ENCODE results near the gene SFRP2. TPM values are rescaled to one million over a fixed set of nuclear protein-coding genes. Genes with fewer than 3 reads are reported as not detected.

SFRP2 gene
- total RNA-seq, 2 donors from 2014 or later: 11.9 to 12.5 TPM

DNA sequence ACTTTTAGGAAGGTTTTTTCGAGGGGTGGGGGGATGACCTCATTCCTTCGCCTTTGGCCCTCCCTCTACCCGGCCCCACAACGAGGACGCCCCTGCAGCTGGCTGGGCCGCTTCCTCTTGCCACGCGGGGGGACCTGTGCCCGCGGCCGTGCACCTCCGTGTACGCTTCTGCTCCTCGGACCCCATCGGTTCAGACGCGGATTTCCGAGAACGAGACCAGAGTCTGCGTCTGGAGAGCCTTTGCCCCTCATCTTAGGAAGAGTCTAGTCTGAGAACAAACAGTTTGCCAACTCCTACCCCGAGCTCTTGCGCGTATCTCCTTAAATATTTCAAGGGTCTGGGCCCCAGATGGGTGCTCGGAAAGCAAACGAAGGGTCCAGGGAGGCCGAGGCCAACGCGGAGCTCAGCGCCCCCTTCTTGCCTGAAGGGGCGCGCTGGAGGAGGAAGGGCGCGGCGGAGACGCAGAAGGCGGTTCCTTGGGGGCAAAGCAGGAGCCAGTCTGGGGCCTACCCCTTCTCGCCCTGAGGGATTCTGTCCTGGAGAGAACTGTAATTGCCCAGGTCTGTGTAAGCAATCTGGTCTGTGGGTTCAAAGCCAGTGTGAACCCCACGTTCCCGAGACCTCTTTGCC is 3.9 kb upstream of the SFRP2 start:
- H3K4me1 ChIP-seq: peaks cover 40% of the 10 kb centered on the region
- TF ChIP-seq, protein P1, sequence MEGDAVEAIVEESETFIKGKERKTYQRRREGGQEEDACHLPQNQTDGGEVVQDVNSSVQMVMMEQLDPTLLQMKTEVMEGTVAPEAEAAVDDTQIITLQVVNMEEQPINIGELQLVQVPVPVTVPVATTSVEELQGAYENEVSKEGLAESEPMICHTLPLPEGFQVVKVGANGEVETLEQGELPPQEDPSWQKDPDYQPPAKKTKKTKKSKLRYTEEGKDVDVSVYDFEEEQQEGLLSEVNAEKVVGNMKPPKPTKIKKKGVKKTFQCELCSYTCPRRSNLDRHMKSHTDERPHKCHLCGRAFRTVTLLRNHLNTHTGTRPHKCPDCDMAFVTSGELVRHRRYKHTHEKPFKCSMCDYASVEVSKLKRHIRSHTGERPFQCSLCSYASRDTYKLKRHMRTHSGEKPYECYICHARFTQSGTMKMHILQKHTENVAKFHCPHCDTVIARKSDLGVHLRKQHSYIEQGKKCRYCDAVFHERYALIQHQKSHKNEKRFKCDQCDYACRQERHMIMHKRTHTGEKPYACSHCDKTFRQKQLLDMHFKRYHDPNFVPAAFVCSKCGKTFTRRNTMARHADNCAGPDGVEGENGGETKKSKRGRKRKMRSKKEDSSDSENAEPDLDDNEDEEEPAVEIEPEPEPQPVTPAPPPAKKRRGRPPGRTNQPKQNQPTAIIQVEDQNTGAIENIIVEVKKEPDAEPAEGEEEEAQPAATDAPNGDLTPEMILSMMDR (IDR thresholded peaks at IDR 0.05): no peak
- TF ChIP-seq POLR2A (IDR thresholded peaks at IDR 0.05): no peak

GRCh38 chr4:153791746-153792617 is 3.1 kb upstream of the SFRP2 start:
- Histone ChIP-seq H3K36me3 (replicated peaks in 1 of 2; ENCODE audit: insufficient read depth in 1 of 2, low read depth in 2 of 2) (no peaks in the 10 kb centered on the region), H3K4me1 (peaks cover 40% of the 10 kb centered on the region), H3K27ac (no peak overlapping the region), H3K27me3 (peaks cover 5 to 32% of the 10 kb centered on the region in 2 donors), H3K9me3 (no peaks in the 10 kb centered on the region), H3K4me3 (no peak overlapping the region)
- intact Hi-C loops (cut with DNase I): no loop called here
- DNase-seq: peak; percentile 48 to 64 (median 59)
- no peak for TF ChIP-seq POLR2A (IDR thresholded peaks at IDR 0.05)
- TF ChIP-seq, protein P1 (IDR thresholded peaks at IDR 0.05): peak in 4 of 7 experiments; percentile 17 to 38 (median 29)
- WGBS, 2 donors: 8 to 13% methylated on average over 34 to 37 of the region's 37 CpGs
- ATAC-seq: peak; percentile 66

More for the DNA sequence above, 3.9 kb upstream of the SFRP2 start:
- no peak overlapping the region for H3K4me3 ChIP-seq
- peaks cover 5 to 32% of the 10 kb centered on the region in 2 donors for H3K27me3 ChIP-seq
- H3K27ac ChIP-seq: no peak overlapping the region
- H3K9me3 ChIP-seq: no peaks in the 10 kb centered on the region
- no peaks in the 10 kb centered on the region for H3K36me3 ChIP-seq (replicated peaks in 1 of 2; ENCODE audit: insufficient read depth in 1 of 2, low read depth in 2 of 2)
- 31 to 53% methylated on average over 31 to 39 of the region's 39 CpGs for WGBS, 2 donors
- no peak for ATAC-seq
- no peak for DNase-seq
- intact Hi-C loops (cut with DNase I): no loop called here

DNA sequence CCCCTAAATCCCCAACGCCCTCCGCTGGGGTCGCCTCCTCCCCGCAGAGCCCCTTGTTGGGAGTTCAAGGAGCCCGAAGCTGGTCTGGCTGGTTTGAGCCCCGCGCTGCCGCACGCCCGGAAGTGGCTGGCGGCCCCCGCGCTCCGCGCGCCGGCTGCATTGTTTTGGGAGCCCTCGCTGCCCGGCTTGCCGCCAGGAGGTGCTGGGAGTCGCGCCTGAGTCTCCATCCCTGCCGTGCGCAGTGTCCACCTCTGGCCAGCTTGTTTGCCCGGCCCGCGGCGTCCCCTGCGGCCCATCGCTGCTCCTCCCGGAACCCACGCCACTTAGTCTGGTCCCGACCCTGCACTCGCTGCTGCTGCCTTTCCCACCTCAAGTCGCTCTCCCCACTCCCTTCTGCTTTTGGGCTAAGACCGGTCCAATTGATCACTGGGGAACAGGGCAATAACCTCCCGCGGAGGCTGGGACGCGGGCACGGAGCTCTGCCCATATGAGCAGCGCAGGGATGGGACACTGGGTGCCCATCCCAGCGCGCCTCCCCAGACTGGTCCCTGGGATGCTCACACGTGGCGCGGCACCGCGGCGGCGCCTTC is 2.2 kb upstream of the SFRP2 start:
- TF ChIP-seq, protein P1 (IDR thresholded peaks at IDR 0.05): peak in 4 of 7 experiments; percentile 9 to 27 (median 24)
- no peak for TF ChIP-seq POLR2A (IDR thresholded peaks at IDR 0.05)
- Histone ChIP-seq H3K4me1 (peaks cover 40% of the 10 kb centered on the region), H3K4me3 (no peak overlapping the region), H3K27me3 (peaks cover 5 to 32% of the 10 kb centered on the region in 2 donors), H3K36me3 (replicated peaks in 1 of 2; ENCODE audit: insufficient read depth in 1 of 2, low read depth in 2 of 2) (no peaks in the 10 kb centered on the region), H3K9me3 (no peaks in the 10 kb centered on the region), H3K27ac (no peak overlapping the region)
- WGBS, 2 donors: 4 to 7% methylated on average over 36 to 50 of the region's 51 CpGs
- DNase-seq (peak; percentile 18 to 48 (median 34)), ATAC-seq (peak; percentile 40)
- intact Hi-C loops (cut with DNase I): no loop called here

GRCh38 chr4:153790500-153790865 is 1.6 kb upstream of the SFRP2 start:
- H3K9me3 ChIP-seq: no peaks in the 10 kb centered on the region
- no peak for TF ChIP-seq POLR2A (IDR thresholded peaks at IDR 0.05)
- TF ChIP-seq, protein P1 (IDR thresholded peaks at IDR 0.05): no peak
- no peak overlapping the region for H3K4me3 ChIP-seq
- WGBS, 2 donors: 25 to 57% methylated on average over 10 of the region's 10 CpGs
- no peak for ATAC-seq
- peaks cover 5 to 32% of the 10 kb centered on the region in 2 donors for H3K27me3 ChIP-seq
- DNase-seq: no peak
- H3K36me3 ChIP-seq (replicated peaks in 1 of 2; ENCODE audit: insufficient read depth in 1 of 2, low read depth in 2 of 2): no peaks in the 10 kb centered on the region
- no peak overlapping the region for H3K27ac ChIP-seq
- intact Hi-C loops (cut with DNase I): no loop called here
- H3K4me1 ChIP-seq: peaks cover 40% of the 10 kb centered on the region

Measured in body of pancreas (tissue), 4 donors.